HUES64 (cell line): ENCODE measurements around the gene GARIN5A.

Experiments used
- H3K27ac ChIP-seq: 2 replicates; pipeline ENCODE4 v1.7.0; 2013; ENCODE audit warnings: low read depth, low read length, inconsistent platforms
- H3K27me3 ChIP-seq: 2 replicates; pipeline ENCODE4 v1.6.1; 2013; ENCODE audit warnings: mild to moderate bottlenecking, low read length; ENCODE audit not compliant: insufficient read depth
- H3K36me3 ChIP-seq: 2 replicates; pipeline ENCODE4 v1.6.1; 2013; ENCODE audit warnings: mild to moderate bottlenecking, low read length; ENCODE audit not compliant: insufficient read depth
- H3K4me1 ChIP-seq: 2 replicates; pipeline ENCODE4 v1.6.1; 2013; ENCODE audit warnings: mild to moderate bottlenecking, low read length, moderate library complexity; ENCODE audit not compliant: insufficient read depth
- H3K4me3 ChIP-seq: 2 replicates; pipeline ENCODE4 v1.5.1; 2013; ENCODE audit warnings: mild to moderate bottlenecking, low read length, moderate library complexity
- H3K9ac ChIP-seq: 2 replicates; pipeline ENCODE4 v1.6.1; 2013; ENCODE audit warnings: mild to moderate bottlenecking, low read depth, low read length
- H3K9me3 ChIP-seq: 2 replicates; pipeline ENCODE4 v1.6.1; 2013; ENCODE audit warnings: low read depth, low read length; ENCODE audit not compliant: insufficient read depth
- WGBS: fragments of 150-250, 120-280 bp; methylation state at CpG from one replicate; pipeline ENCODE4 v1.1.7; 2013; ENCODE audit warnings: missing lambda C conversion rate; 5-methylcytosine and 5-hydroxymethylcytosine counted together

Gene GARIN5A

DNA sequence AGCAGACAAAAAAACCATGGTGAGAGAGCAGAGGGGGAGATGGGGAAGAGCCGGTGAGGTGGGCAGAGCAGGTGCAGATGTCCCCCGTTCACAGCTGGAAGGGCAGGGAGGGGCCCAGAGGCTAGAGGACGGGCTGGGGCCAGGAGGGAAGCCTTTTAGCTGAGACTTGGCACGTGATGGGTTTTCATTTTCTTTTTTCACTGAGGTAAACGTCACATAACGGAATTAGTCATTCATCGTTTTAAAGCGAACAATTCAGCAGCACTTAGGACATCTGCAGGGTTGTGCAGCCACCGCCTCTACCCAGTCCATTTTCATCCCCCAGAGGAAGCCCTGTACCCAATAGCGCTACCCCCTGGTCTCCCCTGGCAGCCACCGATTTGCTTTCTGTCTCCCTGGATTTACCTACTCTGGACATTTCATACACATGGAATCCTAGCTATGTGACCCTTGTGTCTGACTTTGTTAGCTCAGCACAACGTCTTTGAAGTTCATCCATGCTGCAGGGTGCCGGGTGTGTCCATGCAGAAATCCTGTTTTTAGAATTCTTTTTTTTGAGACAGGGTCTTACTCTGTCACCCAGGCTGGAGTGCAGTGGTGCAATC is 16.4 kb downstream of the GARIN5A start:
- H3K9me3 ChIP-seq: no peaks in the 10 kb centered on the region
- 72% methylated on average over 13 of the region's 13 CpGs for WGBS
- no peak overlapping the region for H3K27ac ChIP-seq
- H3K4me3 ChIP-seq: no peak overlapping the region
- no peaks in the 10 kb centered on the region for H3K27me3 ChIP-seq
- H3K4me1 ChIP-seq: no peaks in the 10 kb centered on the region
- no peak overlapping the region for H3K9ac ChIP-seq
- H3K36me3 ChIP-seq: no peaks in the 10 kb centered on the region

DNA sequence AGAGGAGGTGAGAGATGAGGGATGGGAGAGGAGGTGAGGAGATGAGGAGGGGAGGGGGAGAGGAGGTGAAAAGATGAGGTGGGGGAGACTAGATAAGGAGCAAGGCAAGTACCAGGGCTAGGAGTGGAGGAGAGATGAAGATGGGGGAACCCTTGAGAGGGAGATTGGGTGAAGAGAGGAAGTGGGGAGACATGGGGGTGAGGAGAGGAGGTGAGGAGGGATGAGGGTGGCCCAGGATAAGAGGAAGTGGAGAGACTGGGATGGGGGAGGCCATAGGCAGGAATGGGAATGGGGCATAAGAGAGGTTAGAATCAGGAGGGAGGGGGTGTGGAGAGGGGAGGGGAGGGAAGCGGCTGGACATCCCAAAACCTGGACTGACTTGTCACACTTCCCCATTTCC is 17.0 kb downstream of the GARIN5A start:
- H3K9ac ChIP-seq: no peak overlapping the region
- no peak overlapping the region for H3K4me3 ChIP-seq
- WGBS: 82% methylated on average over 1 of the region's 1 CpG
- H3K36me3 ChIP-seq: no peaks in the 10 kb centered on the region
- H3K27me3 ChIP-seq: no peaks in the 10 kb centered on the region
- H3K4me1 ChIP-seq: no peaks in the 10 kb centered on the region
- no peaks in the 10 kb centered on the region for H3K9me3 ChIP-seq
- H3K27ac ChIP-seq: no peak overlapping the region

DNA sequence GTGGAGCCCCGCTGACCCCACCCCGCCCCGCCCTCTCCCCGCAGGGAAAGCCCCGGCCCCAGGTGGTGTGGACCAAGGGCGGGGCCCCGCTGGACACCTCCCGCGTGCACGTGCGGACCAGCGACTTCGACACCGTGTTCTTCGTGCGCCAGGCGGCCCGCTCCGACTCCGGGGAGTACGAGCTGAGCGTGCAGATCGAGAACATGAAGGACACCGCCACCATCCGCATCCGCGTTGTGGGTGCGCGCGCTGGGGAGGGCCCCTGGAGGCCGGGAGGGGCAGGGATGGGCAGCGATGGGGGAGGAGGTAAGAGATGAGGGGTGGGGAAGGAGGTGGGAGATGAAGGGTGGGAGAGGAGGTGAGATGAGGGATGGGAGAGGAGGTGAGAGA is 17.6 kb downstream of the GARIN5A start:
- no peaks in the 10 kb centered on the region for H3K27me3 ChIP-seq
- no peaks in the 10 kb centered on the region for H3K9me3 ChIP-seq
- H3K36me3 ChIP-seq: no peaks in the 10 kb centered on the region
- WGBS: 93% methylated on average over 32 of the region's 32 CpGs
- H3K4me1 ChIP-seq: no peaks in the 10 kb centered on the region
- H3K9ac ChIP-seq: no peak overlapping the region
- no peak overlapping the region for H3K4me3 ChIP-seq
- no peak overlapping the region for H3K27ac ChIP-seq

DNA sequence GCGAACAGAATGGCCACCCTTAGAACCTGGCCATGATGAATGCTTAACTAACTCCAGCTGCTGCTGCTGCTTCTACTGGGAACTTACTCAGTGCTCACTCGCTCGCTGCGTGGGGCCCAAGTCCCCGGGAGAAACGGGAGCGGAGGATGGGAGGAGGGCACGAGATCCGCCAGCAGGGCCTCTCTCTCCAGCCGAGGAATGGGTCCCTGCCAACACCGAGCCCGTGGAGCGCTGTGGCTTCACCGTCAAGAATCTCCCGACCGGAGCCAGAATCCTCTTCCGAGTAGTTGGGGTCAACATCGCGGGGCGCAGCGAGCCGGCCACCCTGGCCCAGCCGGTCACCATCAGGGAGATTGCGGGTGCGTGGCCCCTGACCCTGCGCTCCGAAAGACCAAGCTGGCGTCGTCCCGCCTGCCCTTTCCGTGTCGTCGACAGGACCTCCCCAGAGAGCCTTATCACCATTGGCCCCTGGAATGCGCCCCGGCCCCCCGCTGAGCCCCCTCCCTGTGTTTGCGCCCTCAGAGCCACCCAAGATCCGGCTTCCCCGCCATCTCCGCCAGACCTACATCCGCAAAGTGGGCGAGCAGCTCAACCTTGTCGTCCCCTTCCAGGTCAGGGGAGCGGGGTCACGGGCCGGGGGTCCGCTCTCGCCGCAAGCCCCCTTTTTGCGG is 18.1 kb downstream of the GARIN5A start:
- WGBS: 85% methylated on average over 50 of the region's 50 CpGs
- no peaks in the 10 kb centered on the region for H3K27me3 ChIP-seq
- H3K27ac ChIP-seq: no peak overlapping the region
- no peak overlapping the region for H3K9ac ChIP-seq
- no peaks in the 10 kb centered on the region for H3K9me3 ChIP-seq
- no peak overlapping the region for H3K4me3 ChIP-seq
- no peaks in the 10 kb centered on the region for H3K36me3 ChIP-seq
- no peaks in the 10 kb centered on the region for H3K4me1 ChIP-seq

DNA sequence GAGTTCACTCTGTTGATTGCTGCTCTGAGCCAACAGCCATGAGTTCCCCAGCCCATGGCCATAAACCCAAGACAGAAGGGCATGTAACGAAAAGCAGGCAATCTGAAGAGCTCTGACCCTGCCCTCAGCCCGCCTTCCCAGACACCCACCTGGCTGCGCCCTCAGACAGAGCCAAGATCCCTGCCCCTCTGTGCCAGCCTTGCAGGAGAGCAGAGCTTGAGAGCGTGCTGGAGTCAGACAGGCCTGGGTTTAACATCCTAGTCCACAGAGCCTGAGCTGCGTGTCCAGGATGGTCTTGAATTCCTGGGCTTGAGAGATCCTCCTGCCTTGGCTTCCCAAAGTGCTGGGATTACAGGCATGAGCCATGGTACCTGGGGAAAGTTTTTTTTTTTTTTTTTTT is 19.3 kb downstream of the GARIN5A start:
- H3K4me3 ChIP-seq: no peak overlapping the region
- no peaks in the 10 kb centered on the region for H3K9me3 ChIP-seq
- no peaks in the 10 kb centered on the region for H3K36me3 ChIP-seq
- no peak overlapping the region for H3K9ac ChIP-seq
- H3K27me3 ChIP-seq: no peaks in the 10 kb centered on the region
- H3K27ac ChIP-seq: no peak overlapping the region
- 90% methylated on average over 5 of the region's 5 CpGs for WGBS
- H3K4me1 ChIP-seq: no peaks in the 10 kb centered on the region

DNA sequence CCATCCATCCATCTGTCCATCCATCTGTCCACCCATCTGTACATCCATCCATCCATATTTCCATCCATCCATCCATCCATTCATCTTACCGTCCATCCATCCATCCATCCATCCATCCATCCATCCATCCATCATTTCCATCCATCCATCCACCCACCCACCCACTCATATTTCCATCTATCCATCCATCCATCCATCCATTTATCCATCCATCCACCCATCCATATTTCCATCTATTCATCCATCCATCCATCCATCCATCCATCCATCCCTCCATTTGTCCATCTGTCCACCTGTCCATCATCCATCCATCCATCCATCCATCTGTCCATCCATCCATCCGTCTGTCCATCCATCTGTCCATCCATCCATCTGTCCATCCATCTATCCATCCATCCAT is 20.7 kb downstream of the GARIN5A start:
- no peak overlapping the region for H3K27ac ChIP-seq
- H3K9ac ChIP-seq: no peak overlapping the region
- no peaks in the 10 kb centered on the region for H3K4me1 ChIP-seq
- WGBS: 81% methylated on average over 2 of the region's 2 CpGs
- H3K27me3 ChIP-seq: no peaks in the 10 kb centered on the region
- H3K36me3 ChIP-seq: no peaks in the 10 kb centered on the region
- no peak overlapping the region for H3K4me3 ChIP-seq
- no peaks in the 10 kb centered on the region for H3K9me3 ChIP-seq

DNA sequence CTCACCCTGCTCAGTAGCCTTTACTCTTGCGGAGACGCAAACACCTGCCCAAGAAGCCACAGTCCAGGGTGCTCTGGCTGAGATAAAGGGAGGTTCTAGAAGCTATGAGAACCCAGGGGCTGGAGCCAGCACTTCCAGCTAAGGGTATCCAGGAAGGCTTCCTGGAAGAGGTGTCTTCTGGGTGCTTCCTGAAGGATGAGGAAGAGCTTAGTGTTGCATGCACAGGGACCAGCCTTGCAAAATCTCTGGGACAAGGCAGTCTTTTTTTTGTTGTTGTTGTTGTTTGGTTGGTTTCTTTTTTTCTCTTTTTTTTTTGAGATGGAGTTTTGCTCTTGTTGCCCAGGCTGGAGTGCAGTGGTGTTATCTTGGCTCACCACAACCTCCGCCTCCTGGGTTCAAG is 23.4 kb downstream of the GARIN5A start:
- H3K27me3 ChIP-seq: no peaks in the 10 kb centered on the region
- no peaks in the 10 kb centered on the region for H3K36me3 ChIP-seq
- H3K4me1 ChIP-seq: no peaks in the 10 kb centered on the region
- H3K27ac ChIP-seq: no peak overlapping the region
- no peak overlapping the region for H3K9ac ChIP-seq
- no peaks in the 10 kb centered on the region for H3K9me3 ChIP-seq
- WGBS: 93% methylated on average over 3 of the region's 3 CpGs
- H3K4me3 ChIP-seq: no peak overlapping the region

DNA sequence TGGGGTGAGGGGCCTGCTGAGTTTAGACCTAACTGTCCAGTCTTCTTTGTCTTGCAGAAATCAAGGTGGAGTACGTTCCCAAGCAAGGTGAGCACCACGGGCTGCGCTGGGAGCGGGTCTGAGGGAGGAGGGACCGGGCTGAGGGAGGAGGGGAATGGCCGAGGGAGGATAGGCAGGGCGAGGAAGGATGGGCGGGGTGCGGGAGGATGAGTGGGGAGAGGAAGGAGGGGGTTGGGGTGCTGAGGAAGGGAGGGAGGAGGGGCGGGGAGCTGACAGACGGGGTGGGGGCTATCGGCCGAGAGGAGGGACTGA is 25.5 kb downstream of the GARIN5A start:
- H3K4me3 ChIP-seq: no peak overlapping the region
- no peak overlapping the region for H3K27ac ChIP-seq
- no peaks in the 10 kb centered on the region for H3K9me3 ChIP-seq
- H3K36me3 ChIP-seq: no peaks in the 10 kb centered on the region
- H3K4me1 ChIP-seq: no peaks in the 10 kb centered on the region
- H3K27me3 ChIP-seq: no peaks in the 10 kb centered on the region
- WGBS: 79% methylated on average over 13 of the region's 13 CpGs
- no peak overlapping the region for H3K9ac ChIP-seq

DNA sequence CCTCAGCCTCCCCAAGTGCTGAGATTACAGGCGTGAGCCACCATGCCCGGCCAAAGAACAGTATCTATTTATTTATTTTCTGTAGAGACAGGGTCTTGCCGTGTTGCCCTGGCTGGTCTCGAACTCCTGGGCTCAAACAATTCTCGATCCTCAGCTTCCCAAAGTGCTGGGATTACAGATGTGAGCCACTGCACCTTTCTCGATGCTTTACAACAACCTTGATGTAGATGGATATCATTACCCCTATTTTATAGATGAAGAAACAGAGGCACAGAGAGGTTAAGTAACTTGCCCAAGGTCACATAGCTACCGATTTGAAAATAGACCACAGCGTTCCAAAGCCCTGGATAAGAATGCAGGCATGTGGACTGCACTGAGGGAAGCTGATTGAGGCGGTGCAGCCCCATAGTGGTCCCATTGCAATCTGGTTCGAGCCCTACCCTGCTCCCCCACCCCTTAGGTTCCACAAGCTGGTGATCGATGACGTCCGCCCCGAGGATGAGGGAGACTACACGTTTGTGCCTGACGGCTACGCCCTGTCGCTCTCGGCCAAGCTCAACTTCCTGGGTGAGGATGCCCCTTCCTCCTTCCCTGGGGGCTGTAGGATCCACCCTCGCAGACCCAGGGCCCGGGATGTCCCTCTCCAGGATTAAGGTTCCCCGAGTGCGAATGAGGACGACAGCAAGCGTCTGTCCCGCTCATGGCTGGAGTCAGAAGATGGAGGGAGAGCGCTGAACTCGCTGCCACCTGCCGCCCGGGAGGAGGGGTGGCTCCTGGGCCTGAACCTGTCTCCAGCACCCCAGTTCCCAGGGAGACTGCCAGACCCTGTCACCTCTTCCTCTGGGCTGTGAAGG is 26.1 kb downstream of the GARIN5A start:
- Histone ChIP-seq H3K4me1 (no peaks in the 10 kb centered on the region), H3K9me3 (no peaks in the 10 kb centered on the region), H3K27ac (no peak overlapping the region), H3K9ac (no peak overlapping the region), H3K27me3 (no peaks in the 10 kb centered on the region), H3K36me3 (no peaks in the 10 kb centered on the region), H3K4me3 (no peak overlapping the region)
- 86% methylated on average over 30 of the region's 30 CpGs for WGBS

DNA sequence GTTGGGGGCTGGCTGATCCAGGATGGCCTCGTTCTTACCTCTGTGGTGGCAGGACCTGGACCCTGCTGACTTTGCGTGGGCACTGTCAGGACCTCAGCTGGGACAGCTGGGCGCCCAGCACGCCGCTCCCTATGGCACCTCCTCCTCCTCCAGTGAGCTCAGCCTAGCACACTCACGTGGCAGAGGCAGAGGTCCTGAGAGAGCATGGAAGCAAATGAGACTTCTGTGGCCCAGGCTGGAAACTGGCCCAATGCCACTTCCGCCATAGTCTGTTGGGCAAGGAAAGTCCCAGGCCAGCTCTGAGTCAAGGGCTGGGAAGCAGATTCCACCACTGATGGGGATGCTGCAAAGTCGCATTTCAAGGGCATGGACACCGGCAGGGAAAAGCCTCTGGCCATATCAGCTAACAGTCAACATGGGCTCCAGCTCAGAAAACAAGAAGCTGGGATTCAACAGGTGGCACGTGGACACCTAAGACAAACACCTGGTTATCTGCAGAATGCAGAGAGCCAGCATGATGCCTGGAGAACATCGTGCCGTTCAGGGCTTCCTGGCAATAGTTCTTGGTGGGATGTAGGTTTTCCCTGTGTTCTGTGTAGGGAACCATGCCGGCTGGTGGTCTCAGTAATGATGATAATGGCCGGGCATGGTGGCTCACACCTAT is 27.3 kb downstream of the GARIN5A start:
- 88% methylated on average over 13 of the region's 14 CpGs for WGBS
- Histone ChIP-seq H3K27me3 (no peaks in the 10 kb centered on the region), H3K9me3 (no peaks in the 10 kb centered on the region), H3K9ac (no peak overlapping the region), H3K4me3 (no peak overlapping the region), H3K4me1 (no peaks in the 10 kb centered on the region), H3K36me3 (no peaks in the 10 kb centered on the region), H3K27ac (no peak overlapping the region)

DNA sequence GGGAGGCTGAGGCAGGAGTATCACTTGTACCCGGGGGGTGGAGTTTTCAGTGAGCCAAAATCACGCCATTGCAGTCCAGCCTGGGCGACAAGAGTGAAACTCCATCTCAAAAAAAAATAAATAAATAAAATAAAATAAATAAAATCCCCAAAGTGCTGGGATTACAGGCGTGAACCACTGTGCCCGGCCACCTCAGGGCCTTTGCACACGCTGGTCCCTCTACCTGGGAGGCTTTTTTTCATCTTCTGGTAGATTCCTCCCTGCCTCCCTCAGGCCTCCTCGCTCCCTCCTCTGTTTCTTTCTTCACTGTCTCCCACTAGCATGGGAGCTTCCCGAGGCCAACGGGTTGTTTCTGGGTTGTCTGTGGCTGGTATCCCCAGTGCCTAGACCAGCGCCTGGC is 28.9 kb downstream of the GARIN5A start:
- H3K27me3 ChIP-seq: no peaks in the 10 kb centered on the region
- WGBS: 94% methylated on average over 8 of the region's 10 CpGs
- H3K4me3 ChIP-seq: no peak overlapping the region

More for the DNA sequence above, 28.9 kb downstream of the GARIN5A start:
- no peak overlapping the region for H3K9ac ChIP-seq
- no peaks in the 10 kb centered on the region for H3K4me1 ChIP-seq
- no peaks in the 10 kb centered on the region for H3K9me3 ChIP-seq
- H3K27ac ChIP-seq: no peak overlapping the region
- H3K36me3 ChIP-seq: no peaks in the 10 kb centered on the region
